ENCODE results near the gene SLC17A2. TPM values are rescaled to one million over a fixed set of nuclear protein-coding genes. Genes with fewer than 3 reads are reported as not detected.

SLC17A2 gene
- total and polyA plus RNA-seq, 2 of the 4 experiments (the other 2 are of a cell fraction), result not detected

DNA sequence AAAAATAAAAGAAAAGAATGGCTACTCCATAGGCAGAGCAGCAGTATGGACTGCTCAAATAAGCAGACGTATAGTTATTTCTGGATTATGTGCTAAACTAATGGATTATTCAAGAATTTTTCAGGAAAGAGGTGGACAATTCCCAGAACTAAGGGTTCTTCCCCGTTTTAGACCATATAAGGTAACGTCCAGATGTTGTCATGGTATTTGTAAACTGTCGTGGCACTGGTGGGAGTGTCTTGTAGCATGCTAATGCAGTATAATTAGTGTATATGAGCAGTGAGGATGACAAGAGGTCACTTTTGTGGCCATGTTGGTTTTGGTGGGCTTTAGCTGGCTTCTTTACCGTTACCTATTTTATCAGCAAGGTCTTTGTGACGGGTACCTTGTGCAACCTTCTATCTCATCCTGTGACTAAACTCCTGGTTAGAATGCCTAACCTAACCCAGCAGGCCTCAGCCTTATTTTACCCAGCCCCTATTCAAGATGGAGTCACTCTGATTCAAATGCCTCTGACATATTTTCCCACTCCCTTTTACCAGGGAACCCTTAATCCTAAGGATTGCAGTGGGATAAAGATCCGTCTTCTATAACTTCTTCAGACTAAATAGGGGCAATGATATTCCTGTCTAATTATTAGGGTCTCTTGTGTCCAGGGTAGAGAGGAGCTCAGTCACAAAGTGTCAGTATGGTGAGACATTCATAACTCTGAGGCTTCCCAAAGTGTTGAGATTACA lies 21.0 kb upstream of the SLC17A2 start:
- Histone ChIP-seq H3K23ac (ENCODE audit: low read depth, low read length) (no peak overlapping the region), H3K56ac (ENCODE audit: extremely low read depth, insufficient read depth, low read length) (no peak overlapping the region), H3K36me3 (ENCODE audit: control insufficient read depth, insufficient read depth, low read length) (no peaks in the 10 kb centered on the region), H4K91ac (ENCODE audit: insufficient read depth, low read depth, low read length) (no peak overlapping the region), H3K4me1 (ENCODE audit: control insufficient read depth, insufficient read depth, low read length) (no peaks in the 10 kb centered on the region), H3K18ac (ENCODE audit: low read depth, low read length) (no peak overlapping the region), H3K9ac (ENCODE audit: low read depth, low read length) (no peak overlapping the region), H3K4me3 (ENCODE audit: insufficient read depth, low read depth, low read length) (no peak overlapping the region), H3K4me2 (ENCODE audit: low read depth, low read length) (no peak overlapping the region), H3K27ac (ENCODE audit: insufficient read depth, low read length) (no peak overlapping the region), H3K79me1 (ENCODE audit: low read depth in 1 of 2, low read length in 2 of 2) (no peaks in the 10 kb centered on the region), H4K20me1 (ENCODE audit: insufficient read depth, low read length) (no peaks in the 10 kb centered on the region), H2AK9ac (replicated peaks; ENCODE audit: low read depth, low read length, poor library complexity) (no peak overlapping the region), H2BK5ac (ENCODE audit: low read depth, low read length, poor library complexity, severe bottlenecking) (no peak overlapping the region), H3K9me1 (ENCODE audit: insufficient read depth, low read length) (no peaks in the 10 kb centered on the region), H3K27me3 (ENCODE audit: control insufficient read depth, insufficient read depth, low read length) (peaks cover 1% of the 10 kb centered on the region; the same call in 1 of the 2 replicates), H2BK20ac (ENCODE audit: low read depth, low read length) (no peak overlapping the region), H2AK5ac (ENCODE audit: low read depth, low read length) (no peak overlapping the region), H3K4ac (ENCODE audit: low read depth, low read length) (no peak overlapping the region), H4K5ac (ENCODE audit: low read depth, low read length) (no peak overlapping the region), H2AFZ (replicated peaks; ENCODE audit: low read length, poor library complexity) (no peak overlapping the region), H2BK120ac (ENCODE audit: low read depth, low read length) (no peak overlapping the region), H2BK15ac (ENCODE audit: low read depth, low read length) (no peak overlapping the region), H3K14ac (replicated peaks; ENCODE audit: low read depth, low read length) (no peak overlapping the region), H4K8ac (ENCODE audit: low read depth in 2 of 2, low read length in 2 of 2) (no peak overlapping the region), H3K9me3 (ENCODE audit: control insufficient read depth, insufficient read depth, low read length) (no peaks in the 10 kb centered on the region)
- DNase-seq (no peak), ATAC-seq (ENCODE audit: low read depth) (no peak)
- ChIA-PET POLR2A (ENCODE audit: unreplicated experiment) (no interaction called here), CTCF (no interaction called here)
- intact Hi-C loops (cut with micrococcal nuclease) (no loop called here), dilution Hi-C loops (cut with HindIII; ENCODE audit: low sequenced_read_pairs, unreplicated experiment) (no loop called here), in situ Hi-C loops (cut with MboI; ENCODE audit: low sequenced_read_pairs) (no loop called here)
- WGBS, 2 experiments (ENCODE audit: extremely low coverage in 2 of 2, insufficient read length in 1 of 2), result no CpG with 5 or more reads among the region's 7 CpGs
- TF ChIP-seq CEBPB (IDR thresholded peaks at IDR 0.05; ENCODE audit: low read depth, low read length) (no peak), FOS (IDR thresholded peaks at IDR 0.05; ENCODE audit: low read depth, low read length) (no peak)
- no TSS peak for BruUV-seq (replicated peaks)

Data from IMR-90 (cell line).